HepG2 (cell line): ENCODE results near the gene RUVBL2. TPM values are rescaled to one million over a fixed set of nuclear protein-coding genes. Genes with fewer than 3 reads are reported as not detected.

Experiments used
- BRCA1 ChIP-seq: sonication (generic); formaldehyde crosslinking; IDR thresholded peaks from 2 replicates; pipeline ENCODE4 v1.4.0; 2020; ENCODE audit warnings: missing genetic modification reagents
- MLLT10 ChIP-seq: sonication (generic); formaldehyde crosslinking; IDR thresholded peaks from 2 replicates; pipeline ENCODE4 v1.4.0; 2020; ENCODE audit warnings: missing genetic modification reagents
- RAD51 ChIP-seq: fragments of 450-650 bp; IDR thresholded peaks from 2 replicates; pipeline ENCODE4 v1.6.1; 2016; ENCODE audit warnings: borderline replicate concordance
- STAT6 ChIP-seq: sonication (generic); formaldehyde crosslinking; IDR thresholded peaks from 2 replicates; pipeline ENCODE4 v1.4.0; 2020; ENCODE audit warnings: missing genetic modification reagents, mild to moderate bottlenecking, borderline replicate concordance
- TMF1 ChIP-seq: sonication (generic); formaldehyde crosslinking; IDR thresholded peaks from 2 replicates; pipeline ENCODE4 v1.8.1; 2022; ENCODE audit warnings: low read depth, missing genetic modification reagents
- TOPORS ChIP-seq: sonication (generic); formaldehyde crosslinking; IDR thresholded peaks from 2 replicates; pipeline ENCODE4 v1.8.0; 2023; ENCODE audit warnings: mild to moderate bottlenecking, missing genetic modification reagents
- YEATS4 ChIP-seq: sonication (generic); formaldehyde crosslinking; IDR thresholded peaks from 2 replicates; pipeline ENCODE4 v1.4.0; 2020; ENCODE audit warnings: missing genetic modification reagents, borderline replicate concordance
- ZFY ChIP-seq: sonication (generic); formaldehyde crosslinking; IDR thresholded peaks from 2 replicates; pipeline ENCODE4 v1.4.0; 2020; ENCODE audit warnings: missing genetic modification reagents
- ZNF142 ChIP-seq: sonication (generic); formaldehyde crosslinking; IDR thresholded peaks from 2 replicates; pipeline ENCODE4 v1.4.0; 2020; ENCODE audit warnings: missing genetic modification reagents
- ZNF326 ChIP-seq: sonication (generic); formaldehyde crosslinking; IDR thresholded peaks from 2 replicates; pipeline ENCODE4 v1.4.0; 2020; ENCODE audit warnings: missing genetic modification reagents, borderline replicate concordance
- ZNF737 ChIP-seq: sonication (generic); formaldehyde crosslinking; IDR thresholded peaks from 2 replicates; pipeline ENCODE4 v1.5.0; 2020; ENCODE audit warnings: missing genetic modification reagents, mild to moderate bottlenecking, borderline replicate concordance
- polyA plus RNA-seq, 8 experiments: library from polyadenylated mRNA; depleted of rRNA in 3 of 8; stranded (reverse) in 7 of 8; unstranded in 1 of 8; fragments of >200 nt; fragmentation: Illumina TruSeq in 4 of 8; extraction: Trizol in 4 of 8; gene quantifications; 2 replicates each; pipeline versions ENCODE4 v1.2.1 to v1.2.3, GENCODE V29; 2011 to 2016; ENCODE audit warnings: low read depth in 4 of 8, missing spikeins in 1 of 8, mixed read lengths in 1 of 8; ENCODE audit not compliant: insufficient read depth in 1 of 8
- total RNA-seq, 5 experiments: library from RNA; depleted of rRNA; stranded (reverse); fragments of >200 nt; fragmentation: Illumina TruSeq; extraction: Trizol; gene quantifications; 2 replicates each; pipeline ENCODE4 v1.2.3, GENCODE V29; 2016; ENCODE audit warnings: low read depth in 1 of 5
- TF ChIP-seq, protein P1 (sequence below): sonication (generic); formaldehyde crosslinking; IDR thresholded peaks from 2 replicates; pipeline ENCODE4 v1.4.0; 2020; ENCODE audit warnings: mild to moderate bottlenecking, missing genetic modification reagents, borderline replicate concordance
- TF ChIP-seq, protein P2 (sequence below): IDR thresholded peaks from 2 replicates; pipeline ENCODE4 v1.6.1; 2016; ENCODE audit warnings: low read depth

Gene RUVBL2
- total and polyA plus RNA-seq, 2 of the 13 experiments (the other 11 are each of a cell fraction or from before 2014, with no cell fraction given), result 120 to 122 TPM

GRCh38 chr19:48993175-48994034 is at the start of gene RUVBL2, which contains the start of gene GYS1 (continued):
- no peak for TF ChIP-seq STAT6 (CRISPR knock-in tag)
- TF ChIP-seq, protein P1, sequence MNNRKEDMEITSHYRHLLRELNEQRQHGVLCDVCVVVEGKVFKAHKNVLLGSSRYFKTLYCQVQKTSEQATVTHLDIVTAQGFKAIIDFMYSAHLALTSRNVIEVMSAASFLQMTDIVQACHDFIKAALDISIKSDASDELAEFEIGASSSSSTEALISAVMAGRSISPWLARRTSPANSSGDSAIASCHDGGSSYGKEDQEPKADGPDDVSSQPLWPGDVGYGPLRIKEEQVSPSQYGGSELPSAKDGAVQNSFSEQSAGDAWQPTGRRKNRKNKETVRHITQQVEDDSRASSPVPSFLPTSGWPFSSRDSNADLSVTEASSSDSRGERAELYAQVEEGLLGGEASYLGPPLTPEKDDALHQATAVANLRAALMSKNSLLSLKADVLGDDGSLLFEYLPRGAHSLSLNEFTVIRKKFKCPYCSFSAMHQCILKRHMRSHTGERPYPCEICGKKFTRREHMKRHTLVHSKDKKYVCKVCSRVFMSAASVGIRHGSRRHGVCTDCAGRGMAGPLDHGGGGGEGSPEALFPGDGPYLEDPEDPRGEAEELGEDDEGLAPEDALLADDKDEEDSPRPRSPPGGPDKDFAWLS (CRISPR knock-in tag), result no peak
- no peak; the same call in 1 of the 2 replicates for TF ChIP-seq TMF1 (CRISPR knock-in tag)
- no peak for TF ChIP-seq TOPORS (CRISPR knock-in tag)
- TF ChIP-seq, protein P2, sequence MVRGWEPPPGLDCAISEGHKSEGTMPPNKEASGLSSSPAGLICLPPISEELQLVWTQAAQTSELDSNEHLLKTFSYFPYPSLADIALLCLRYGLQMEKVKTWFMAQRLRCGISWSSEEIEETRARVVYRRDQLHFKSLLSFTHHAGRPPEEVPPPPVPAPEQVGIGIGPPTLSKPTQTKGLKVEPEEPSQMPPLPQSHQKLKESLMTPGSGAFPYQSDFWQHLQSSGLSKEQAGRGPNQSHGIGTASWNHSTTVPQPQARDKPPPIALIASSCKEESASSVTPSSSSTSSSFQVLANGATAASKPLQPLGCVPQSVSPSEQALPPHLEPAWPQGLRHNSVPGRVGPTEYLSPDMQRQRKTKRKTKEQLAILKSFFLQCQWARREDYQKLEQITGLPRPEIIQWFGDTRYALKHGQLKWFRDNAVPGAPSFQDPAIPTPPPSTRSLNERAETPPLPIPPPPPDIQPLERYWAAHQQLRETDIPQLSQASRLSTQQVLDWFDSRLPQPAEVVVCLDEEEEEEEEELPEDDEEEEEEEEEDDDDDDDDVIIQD (CRISPR knock-in tag), result no peak; the same call in 1 of the 2 replicates
- no peak for TF ChIP-seq ZNF142 (CRISPR knock-in tag)
- peak; percentile 22; the same call in 1 of the 2 replicates for TF ChIP-seq YEATS4 (CRISPR knock-in tag)
- TF ChIP-seq ZNF737 (CRISPR knock-in tag), result no peak
- no peak for TF ChIP-seq MLLT10 (CRISPR knock-in tag)
- TF ChIP-seq RAD51, result no peak
- peak; percentile 79 for TF ChIP-seq ZFY (CRISPR knock-in tag)
- TF ChIP-seq ZNF326 (CRISPR knock-in tag), result no peak
- TF ChIP-seq BRCA1, result no peak
